ENCODE data around the gene TEKT3. TPM values are rescaled to one million over a fixed set of nuclear protein-coding genes. Genes with fewer than 3 reads are reported as not detected.

The TEKT3 gene
- total and polyA plus RNA-seq, 8 donors: 0.65 to 2.7 (median 0.92) TPM; not detected in 5

DNA sequence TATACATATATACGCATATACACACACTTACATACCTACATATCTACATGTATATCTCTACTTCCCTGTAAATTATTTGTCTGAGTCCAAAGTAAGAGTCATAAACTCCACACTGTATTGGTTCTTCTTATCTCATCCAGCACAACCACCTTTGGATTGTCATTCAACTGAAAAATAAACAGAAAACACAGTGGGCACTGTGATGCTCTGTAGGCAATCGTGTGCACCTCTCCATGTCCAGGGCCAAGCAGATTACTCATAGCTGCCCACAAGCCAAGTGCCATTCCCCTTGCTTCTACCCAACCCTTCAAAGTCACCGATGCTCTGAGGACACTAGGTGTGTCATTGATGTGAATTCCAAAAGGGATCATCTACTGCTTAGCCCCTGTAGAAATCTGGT, 12.9 kb upstream of the TEKT3 start:
- H3K27ac ChIP-seq: no peak overlapping the region
- no peak overlapping the region for H3K4me3 ChIP-seq
- TF ChIP-seq, protein P1, sequence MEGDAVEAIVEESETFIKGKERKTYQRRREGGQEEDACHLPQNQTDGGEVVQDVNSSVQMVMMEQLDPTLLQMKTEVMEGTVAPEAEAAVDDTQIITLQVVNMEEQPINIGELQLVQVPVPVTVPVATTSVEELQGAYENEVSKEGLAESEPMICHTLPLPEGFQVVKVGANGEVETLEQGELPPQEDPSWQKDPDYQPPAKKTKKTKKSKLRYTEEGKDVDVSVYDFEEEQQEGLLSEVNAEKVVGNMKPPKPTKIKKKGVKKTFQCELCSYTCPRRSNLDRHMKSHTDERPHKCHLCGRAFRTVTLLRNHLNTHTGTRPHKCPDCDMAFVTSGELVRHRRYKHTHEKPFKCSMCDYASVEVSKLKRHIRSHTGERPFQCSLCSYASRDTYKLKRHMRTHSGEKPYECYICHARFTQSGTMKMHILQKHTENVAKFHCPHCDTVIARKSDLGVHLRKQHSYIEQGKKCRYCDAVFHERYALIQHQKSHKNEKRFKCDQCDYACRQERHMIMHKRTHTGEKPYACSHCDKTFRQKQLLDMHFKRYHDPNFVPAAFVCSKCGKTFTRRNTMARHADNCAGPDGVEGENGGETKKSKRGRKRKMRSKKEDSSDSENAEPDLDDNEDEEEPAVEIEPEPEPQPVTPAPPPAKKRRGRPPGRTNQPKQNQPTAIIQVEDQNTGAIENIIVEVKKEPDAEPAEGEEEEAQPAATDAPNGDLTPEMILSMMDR (IDR thresholded peaks at IDR 0.05): no peak
- TF ChIP-seq POLR2A (IDR thresholded peaks at IDR 0.05): no peak
- H3K4me1 ChIP-seq: peaks cover 0 to 11% (median 3%) of the 10 kb centered on the region in 4 donors
- WGBS, 5 donors: 72 to 93% (median 85%) methylated on average over 3 of the region's 3 CpGs
- H3K9me3 ChIP-seq: no peaks in the 10 kb centered on the region
- no peaks in the 10 kb centered on the region for H3K36me3 ChIP-seq
- DNase-seq: no peak
- intact Hi-C loops (cut with DNase I; ENCODE audit: low total_unique reads): no loop called here
- H3K27me3 ChIP-seq: no peaks in the 10 kb centered on the region

GRCh38 chr17:15351925-15352324, 10.5 kb upstream of the TEKT3 start:
- peak in 1 of 2 donors; percentile 37 for DNase-seq
- intact Hi-C loops (cut with DNase I; ENCODE audit: low total_unique reads): no loop called here
- no peak overlapping the region for H3K4me3 ChIP-seq
- no peaks in the 10 kb centered on the region for H3K27me3 ChIP-seq
- H3K9me3 ChIP-seq: no peaks in the 10 kb centered on the region
- WGBS, 5 donors: 38 to 71% (median 51%) methylated on average over 3 of the region's 3 CpGs
- H3K36me3 ChIP-seq: no peaks in the 10 kb centered on the region
- H3K4me1 ChIP-seq: peaks cover 0 to 24% (median 5%) of the 10 kb centered on the region in 4 donors
- H3K27ac ChIP-seq: peak overlapping the region in 4 of 5 donors; percentile 65 to 86 (median 71)
- TF ChIP-seq POLR2A (IDR thresholded peaks at IDR 0.05) (no peak), EP300 (IDR thresholded peaks at IDR 0.05) (no peak), POLR2AphosphoS5 (IDR thresholded peaks at IDR 0.05) (peak; percentile 13 to 43 (median 32))
- TF ChIP-seq, protein P1 (IDR thresholded peaks at IDR 0.05): no peak

DNA sequence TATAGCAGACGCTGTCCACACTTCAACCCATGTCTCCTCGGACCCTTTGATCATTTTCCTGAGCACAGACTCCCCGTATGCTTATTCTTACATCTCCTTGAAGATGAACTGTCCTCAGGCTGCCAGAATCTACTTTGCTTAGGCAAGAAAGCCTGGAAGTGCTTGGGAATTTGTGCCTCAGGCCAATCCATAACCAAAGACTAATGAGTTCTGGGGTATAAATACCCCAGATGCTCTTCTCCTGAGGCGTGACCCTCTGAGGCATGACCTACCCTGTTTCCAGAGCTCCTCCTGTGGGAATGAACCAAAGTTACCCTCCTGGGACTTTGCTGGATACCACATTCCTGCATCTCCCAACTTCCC, 10.1 kb upstream of the TEKT3 start:
- H3K9me3 ChIP-seq: no peaks in the 10 kb centered on the region
- peak overlapping the region in 4 of 5 donors; percentile 65 to 86 (median 71) for H3K27ac ChIP-seq
- intact Hi-C loops (cut with DNase I; ENCODE audit: low total_unique reads): no loop called here
- DNase-seq: no peak
- no peak overlapping the region for H3K4me3 ChIP-seq
- H3K36me3 ChIP-seq: no peaks in the 10 kb centered on the region
- 45 to 69% (median 67%) methylated on average over 4 of the region's 4 CpGs for WGBS, 5 donors
- peaks cover 0 to 2% (median 0%) of the 10 kb centered on the region in 3 donors for H3K27me3 ChIP-seq
- H3K4me1 ChIP-seq: peaks cover 0 to 24% (median 5%) of the 10 kb centered on the region in 4 donors
- no peak for TF ChIP-seq POLR2AphosphoS5 (IDR thresholded peaks at IDR 0.05)
- TF ChIP-seq, protein P1 (IDR thresholded peaks at IDR 0.05): no peak
- no peak for TF ChIP-seq POLR2A (IDR thresholded peaks at IDR 0.05)
- no peak for TF ChIP-seq EP300 (IDR thresholded peaks at IDR 0.05)

DNA sequence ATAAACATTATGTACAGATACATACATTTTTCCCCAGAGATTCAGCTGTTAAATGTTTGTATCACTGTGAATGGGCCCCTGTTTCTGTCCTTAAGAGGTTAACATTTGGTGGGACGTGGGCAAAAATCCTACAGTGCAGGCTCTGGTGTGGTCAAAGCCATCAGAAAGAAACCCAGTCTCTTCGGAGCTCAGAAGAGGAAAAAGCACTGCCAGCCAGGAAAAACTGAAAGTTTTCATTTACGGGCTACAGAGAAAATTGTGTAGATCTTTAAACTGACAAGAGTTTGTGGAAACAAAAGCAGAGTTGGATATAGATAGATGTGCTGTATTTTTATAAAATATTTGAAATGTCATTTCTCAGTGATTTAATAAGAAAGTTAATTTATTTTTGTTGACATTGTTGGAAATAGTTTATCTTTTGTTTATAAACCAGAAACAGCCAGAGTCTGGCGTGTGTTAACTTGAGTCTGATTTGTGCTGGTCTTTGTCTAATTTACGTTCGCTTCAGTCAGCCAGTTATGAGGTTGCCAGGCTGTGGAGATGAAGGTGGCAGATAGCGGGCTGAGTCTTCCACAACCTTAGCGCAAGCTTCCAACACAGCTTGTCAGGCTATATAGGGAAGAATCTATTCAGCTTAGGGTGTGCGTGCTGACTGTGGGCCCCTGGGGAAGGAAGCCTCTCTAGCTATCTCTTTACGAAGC, 9.5 kb upstream of the TEKT3 start:
- WGBS, 5 donors: 48 to 69% (median 67%) methylated on average over 10 of the region's 10 CpGs
- peak overlapping the region; percentile 31 to 86 (median 70) for H3K27ac ChIP-seq
- intact Hi-C loops (cut with DNase I; ENCODE audit: low total_unique reads): no loop called here
- H3K4me1 ChIP-seq: peaks cover 0 to 24% (median 5%) of the 10 kb centered on the region in 4 donors
- H3K36me3 ChIP-seq: no peaks in the 10 kb centered on the region
- TF ChIP-seq, protein P1 (IDR thresholded peaks at IDR 0.05): no peak
- TF ChIP-seq POLR2AphosphoS5 (IDR thresholded peaks at IDR 0.05): peak in 1 of 3 donors; percentile 68
- no peak for TF ChIP-seq POLR2A (IDR thresholded peaks at IDR 0.05)
- TF ChIP-seq EP300 (IDR thresholded peaks at IDR 0.05): peak; percentile 70
- peaks cover 0 to 8% (median 0%) of the 10 kb centered on the region in 3 donors for H3K27me3 ChIP-seq
- H3K9me3 ChIP-seq: no peaks in the 10 kb centered on the region
- DNase-seq: peak in 1 of 2 donors; percentile 66
- H3K4me3 ChIP-seq: no peak overlapping the region
